UCSD-AML1 (cell line): Measurements from ENCODE around the gene SCN1A.
"Not testable (repeated sequence)": the region's sequence is repeated elsewhere in the genome, so short reads cannot be mapped to it uniquely, and the experiment has no call there.

ENCODE experiments used
- DNase-seq: peaks from one replicate; lab custom pipeline; 2025; ENCODE audit not compliant: unreplicated experiment; lab: John Stamatoyannopoulos, UW

The SCN1A gene

DNA sequence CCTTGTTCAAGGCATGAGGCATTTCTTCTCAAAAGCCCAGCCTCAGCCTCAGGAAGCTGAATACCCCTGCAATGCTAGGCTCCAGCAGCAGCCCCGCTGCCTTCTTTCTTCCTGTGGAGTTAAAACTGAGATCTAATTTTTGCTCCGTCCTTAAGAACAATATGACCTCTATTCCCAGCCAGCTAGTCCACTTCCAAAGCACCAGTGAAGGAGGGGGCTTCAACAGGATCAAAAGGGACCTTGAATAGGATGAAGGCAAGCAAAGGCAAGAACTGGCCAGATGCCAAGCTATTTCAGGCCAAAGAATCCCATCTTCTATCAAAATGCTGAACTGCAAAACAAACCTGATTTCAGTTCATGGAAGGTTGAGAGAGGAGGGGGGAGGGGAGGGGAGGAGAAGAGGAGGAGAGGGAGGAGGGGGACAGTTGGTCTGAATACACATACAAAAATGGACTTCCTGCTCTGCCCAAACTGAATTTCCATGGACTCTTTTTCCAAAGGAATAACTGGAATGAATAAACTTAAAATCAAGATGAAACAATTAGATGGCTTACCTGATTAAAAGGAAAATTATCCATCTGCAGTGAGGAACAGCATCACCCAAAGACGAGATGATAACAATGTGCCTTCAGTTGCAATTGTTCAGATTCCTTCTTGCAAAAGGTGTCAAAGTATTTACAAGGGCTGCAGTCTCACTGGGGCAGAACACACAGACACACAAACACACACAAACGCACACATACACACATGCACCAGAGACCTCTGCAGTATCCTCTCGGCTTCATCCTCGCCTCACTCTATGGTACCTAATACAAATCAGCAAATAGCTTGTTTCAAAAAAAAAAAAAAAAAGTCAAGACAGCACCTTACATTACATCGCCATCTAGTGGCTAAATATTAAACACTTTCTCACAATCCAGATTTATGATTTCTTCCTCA is at the start of gene SCN1A:
Gene SCN1A (minus strand): TSS at position 804 of the 939 bp plus-strand sequence. CDS start 54,399 bp downstream, outside the sequence.
- peak; percentile 14 for DNase-seq

DNA sequence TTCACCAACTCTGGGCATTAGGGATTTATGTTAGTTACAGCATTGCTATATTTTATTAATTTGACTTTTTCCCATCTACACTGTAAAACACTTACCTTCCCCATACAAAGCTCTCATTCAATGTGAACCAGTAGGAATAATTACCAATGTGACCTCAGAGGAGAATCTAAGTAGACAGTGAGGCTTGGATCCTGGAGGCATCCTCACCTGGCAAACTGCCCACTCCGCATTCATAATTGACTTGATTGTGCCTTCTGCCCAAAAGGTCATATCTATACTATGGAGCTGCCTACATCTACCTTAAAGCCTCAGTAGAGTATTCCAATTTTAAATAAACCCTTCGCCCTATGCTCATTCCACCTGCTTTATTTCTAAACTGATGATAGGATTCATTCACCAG is 45.4 kb upstream of the SCN1A start:
- DNase-seq: no peak

DNA sequence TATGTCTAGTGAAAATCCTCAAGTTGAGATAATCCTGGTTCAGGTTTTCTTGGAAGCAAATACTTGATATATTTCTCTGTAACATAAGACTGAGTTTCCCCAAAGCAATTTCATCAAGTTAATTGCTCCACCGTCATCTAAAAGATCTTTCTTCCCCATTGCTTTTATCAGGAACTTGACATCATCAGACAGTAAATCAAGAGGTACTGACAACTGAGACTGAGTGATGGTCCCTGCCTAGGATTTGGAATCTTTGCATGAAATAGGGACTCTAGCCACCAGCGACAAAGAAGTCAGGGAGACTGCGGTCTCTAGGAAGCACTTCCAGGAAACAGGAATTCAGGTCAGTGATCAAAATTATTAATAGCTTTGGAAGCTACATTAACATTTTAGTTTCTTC is 43.4 kb upstream of the SCN1A start:
- DNase-seq: no peak

DNA sequence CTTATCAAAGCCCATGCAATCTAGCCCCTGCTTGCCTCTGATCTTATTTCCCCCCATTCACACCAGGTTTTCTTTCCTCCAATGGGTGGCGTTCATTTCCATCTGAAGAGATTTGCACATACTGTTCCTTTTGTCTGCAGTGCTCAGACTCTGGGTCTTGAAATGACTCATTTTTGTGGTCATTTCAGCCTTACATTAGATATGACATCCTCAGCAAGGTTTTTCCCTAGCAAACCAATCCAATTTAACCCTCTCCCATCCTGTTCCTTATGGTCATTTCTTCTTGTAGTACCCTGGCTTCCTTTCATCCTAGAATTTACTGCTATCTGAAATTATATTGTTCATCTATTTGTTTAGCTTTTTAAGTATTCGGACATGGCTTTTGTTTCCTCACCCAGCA is 42.5 kb upstream of the SCN1A start:
- DNase-seq: no peak

DNA sequence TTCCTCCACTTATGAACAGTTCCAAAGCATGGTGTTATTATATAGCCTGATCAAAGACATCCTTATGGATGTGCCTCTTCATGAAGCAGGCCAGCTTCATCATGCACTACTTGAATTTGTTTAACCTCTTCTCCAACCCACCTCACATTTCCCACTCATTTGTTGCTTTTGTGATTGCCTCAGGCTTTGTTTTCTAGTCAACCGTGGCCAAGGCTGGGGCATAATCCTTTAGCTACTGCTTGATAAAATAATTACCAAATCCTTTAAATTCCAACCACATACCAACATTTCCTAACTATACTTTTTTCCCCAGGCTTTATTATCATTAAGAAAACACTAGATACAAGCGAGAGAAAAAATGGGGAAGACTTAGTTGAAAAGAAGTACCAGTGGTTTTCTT is 39.6 kb upstream of the SCN1A start:
- no peak for DNase-seq

DNA sequence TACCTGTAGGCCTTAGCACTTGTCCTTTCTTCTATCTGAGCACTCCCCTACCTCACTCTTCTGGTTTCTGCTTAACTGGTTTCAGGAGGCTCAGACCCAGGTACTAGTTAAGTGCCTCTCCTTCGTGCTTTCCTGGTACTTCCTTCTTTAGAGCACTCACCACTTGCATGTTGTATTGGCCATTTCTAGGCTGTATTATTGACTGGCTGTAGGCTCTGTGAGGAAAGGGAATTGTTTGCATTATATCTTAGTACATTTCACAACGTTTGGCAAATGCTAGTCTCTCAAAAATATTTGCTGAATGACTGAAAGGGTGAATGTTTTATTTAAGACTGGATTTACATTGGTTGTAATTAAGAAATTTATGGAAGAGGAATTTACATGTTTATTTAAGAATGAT is 36.0 kb upstream of the SCN1A start:
- DNase-seq: no peak

DNA sequence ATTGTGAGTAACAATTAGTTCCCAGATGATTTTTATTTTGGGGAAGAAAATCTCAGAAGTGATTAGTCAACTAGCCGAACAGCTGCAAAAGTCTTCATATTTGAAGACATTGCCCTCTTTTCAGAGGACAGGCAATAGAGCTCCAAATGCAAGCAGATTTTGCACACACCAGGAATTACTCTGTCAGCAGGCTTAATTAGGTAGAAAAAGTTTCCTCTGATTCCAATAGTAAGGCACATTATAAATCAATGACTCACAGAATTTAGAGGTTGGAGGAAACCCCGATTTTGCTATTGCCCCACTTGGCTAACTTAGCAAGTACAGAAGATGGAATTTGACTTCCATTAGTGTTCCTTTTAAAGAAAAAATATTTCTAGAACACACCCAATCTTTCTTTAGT is 30.7 kb upstream of the SCN1A start:
- DNase-seq: no peak

DNA sequence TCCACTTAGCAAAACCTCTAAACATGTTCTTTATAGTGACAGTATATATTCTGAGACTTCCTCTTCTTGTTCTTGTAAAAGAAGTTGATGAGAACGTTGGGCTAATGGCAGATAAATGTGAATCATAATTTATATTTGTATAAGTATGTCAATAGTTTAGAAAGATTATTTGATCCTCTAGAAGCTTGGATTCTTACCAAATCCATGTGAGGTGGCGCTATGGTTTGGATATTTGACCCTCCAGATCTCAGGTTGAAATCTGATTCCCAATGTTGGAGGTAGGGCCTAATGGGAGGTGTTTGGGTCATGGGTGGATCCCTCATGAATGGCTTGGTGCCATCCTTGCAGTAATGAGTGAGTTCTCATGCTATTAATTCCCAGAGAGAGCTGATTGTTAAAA is 29.8 kb upstream of the SCN1A start:
- DNase-seq: no peak

DNA sequence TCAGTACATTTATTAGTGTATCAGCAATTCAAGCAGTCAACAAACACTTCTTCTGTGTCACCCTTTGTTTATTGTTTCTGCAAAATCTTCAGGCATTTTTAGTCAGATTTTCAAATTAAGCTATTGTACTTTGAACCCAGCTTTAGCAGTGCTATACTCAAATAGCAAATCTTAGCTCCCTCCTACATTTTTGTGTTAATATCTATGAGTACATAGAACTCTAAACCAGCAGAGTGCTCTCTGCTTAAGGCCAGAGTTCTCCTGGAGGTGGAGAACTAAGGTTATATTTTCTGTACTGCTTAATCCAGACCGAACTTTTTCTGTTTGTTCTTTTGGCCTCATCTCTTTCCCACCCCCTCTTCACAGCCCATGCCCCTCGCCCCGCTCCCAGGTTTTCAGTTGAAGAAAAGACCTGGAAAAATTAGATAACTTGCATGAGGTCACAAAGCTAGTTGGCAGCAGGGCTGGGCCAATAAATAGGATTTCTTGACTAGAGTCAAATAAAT is 29.2 kb upstream of the SCN1A start:
- DNase-seq: no peak

DNA sequence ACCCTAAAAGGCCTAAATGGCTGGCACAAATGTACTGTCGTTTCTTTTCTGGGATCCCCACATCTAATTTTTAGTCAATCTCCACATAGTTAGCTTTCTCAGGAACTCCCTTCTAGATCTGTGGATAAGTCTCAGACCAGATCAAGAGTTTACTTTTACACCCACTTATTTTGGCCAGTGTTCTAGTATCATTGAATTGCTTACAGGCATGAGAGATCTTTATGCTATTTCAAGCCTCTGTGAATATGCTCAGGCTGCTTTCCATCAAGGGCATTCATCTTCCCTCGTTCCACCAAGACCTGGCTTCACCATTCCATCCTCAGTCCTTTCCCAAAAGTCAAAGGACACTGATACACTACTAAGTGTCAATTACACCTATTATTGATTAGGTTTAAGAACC is 27.8 kb upstream of the SCN1A start:
- DNase-seq: no peak

DNA sequence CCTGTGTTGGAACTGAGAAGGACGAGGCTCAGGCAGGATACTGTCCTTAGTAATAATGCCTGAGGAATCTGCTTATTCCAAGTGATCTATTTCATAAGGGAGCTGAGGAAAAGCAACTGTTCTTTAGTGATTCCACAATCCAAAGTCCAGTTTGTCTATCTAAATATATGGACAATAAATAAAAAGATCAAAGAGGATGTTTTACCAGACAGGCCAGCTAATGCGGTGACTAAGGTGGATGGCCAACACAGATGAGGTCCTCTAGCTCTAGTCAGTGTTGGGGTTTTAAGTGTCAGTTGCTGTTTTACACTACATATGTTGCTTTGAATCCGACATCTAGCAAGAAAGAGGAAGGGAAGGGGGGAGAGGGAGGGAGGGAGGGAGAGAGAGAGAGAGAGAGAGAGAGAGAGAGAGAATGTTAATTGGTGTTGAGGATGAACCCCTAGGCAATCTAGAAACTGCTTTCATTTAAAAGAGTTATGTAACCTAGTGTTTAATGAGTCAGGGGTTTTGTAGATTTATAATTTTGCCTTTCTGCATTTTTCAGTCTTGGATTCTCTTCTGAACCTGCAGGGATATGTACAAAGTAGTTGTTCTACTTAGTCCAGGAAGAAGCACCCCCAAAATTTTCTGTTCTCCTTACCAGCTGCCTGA is 27.0 kb upstream of the SCN1A start:
- no peak for DNase-seq

DNA sequence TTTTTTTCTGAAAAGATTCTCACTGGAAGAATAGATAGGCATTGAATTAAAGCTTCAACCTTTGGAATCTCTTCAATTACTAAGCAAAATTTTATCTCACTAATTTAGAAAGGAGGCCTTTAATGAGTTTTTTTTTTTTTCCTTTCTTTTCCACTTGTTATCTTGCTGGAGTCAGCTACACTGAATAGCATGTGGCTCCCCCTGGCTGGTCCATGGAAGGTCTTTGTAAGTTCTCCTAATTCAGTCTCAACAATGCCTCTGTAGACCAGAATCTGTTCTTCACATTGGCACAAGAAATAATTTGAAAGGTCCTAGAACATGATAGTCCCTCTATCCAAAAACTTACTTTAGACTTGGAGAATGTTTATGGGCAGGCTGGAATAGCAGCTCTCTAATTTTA is 24.2 kb upstream of the SCN1A start:
- no peak for DNase-seq

DNA sequence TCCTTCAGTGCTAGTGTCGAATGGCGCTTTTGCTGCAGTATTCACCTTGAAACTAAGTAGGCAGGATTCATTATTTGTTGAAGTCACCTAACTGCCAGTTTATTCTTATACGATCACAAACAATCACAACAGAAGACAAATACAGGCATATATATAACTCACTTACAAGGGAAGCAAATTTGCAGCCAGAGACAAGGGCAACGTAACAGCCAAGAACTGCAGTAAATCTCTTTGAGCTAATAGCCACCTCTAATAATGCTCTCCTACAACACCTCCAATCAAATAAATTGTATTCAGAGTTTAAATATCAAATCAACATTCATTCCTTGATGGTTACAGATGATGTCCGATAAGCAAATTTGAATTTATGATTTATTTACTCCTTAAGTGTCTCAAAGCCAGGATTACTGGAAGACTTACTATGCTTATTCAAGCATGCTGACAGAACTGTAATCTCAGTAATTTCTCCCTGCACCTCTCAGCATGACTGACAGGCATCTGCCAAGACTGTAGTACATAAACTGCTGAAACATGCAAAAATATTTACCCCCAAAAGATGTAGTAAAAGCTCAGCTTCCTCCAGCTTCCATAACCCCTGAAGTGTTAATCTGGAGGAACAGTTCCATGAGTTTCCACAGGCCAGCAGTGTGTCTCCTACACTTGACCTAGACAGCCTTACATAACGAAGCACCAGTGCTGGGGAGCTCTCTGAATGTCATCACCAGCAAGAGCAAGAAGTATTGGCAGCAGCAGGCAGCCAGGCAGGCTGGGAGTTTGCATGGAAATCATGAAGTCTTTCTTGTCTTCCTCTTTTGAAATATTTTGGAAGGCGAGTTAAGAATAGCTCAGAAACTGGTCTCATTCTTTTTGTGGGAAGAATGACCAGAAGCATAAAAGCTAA is 20.9 kb upstream of the SCN1A start:
- DNase-seq: no peak

DNA sequence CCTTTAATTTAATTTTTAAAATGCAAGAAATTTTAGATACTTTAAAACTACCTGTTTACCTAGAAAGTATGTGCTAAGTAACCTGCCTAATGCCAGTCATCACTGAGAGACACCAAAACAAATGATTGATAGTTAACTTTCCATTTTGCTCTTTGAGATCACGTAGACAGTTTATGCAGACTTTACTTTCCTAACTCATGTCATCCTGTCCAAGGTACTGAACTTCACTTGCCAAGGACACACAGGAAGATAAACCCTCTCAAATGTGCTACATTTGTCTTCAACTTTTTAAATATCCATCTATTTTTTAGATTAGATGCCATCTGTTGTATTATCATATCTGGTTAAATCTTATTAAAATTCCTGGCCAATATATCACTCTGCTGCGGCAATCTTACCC is 20.1 kb upstream of the SCN1A start:
- DNase-seq: no peak

DNA sequence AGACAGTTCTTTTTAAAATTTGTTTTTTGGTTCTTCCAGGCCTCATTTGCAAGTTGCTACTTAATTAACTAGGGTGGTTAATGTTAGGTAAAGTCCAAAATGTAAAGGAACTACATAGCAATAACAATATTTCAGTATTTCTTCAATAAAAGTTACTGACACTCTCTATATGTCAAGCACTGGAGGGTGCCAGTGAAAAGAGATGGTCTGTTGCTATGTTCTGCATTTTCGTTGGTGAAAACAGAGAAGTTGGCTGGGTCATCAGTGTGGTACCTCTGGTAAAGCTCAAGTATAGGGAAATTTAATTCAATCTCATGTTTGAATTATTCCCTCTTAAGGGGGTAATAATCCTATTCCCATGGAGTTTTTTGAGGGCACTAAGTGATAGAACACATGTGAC is 16.3 kb upstream of the SCN1A start:
- no peak for DNase-seq

DNA sequence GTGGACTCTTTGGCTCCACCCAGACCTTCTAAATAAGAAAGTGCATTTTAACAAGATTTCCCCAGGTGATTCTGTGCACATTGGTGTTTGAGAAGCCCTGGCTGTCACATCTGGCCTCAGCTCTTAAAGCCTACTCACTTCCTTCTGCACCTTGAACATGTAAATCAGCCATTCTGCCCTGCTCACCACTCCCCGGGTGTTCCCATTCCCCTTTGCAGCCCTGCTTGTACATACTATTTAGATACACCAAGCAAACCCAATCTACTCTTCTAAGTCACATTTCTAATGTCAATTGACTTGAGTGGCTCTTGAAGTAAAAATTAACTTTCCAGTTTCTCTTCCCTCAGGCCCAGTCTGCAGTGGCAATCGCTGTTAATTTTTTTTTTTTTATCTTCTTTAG is 13.1 kb upstream of the SCN1A start:
- no peak for DNase-seq

DNA sequence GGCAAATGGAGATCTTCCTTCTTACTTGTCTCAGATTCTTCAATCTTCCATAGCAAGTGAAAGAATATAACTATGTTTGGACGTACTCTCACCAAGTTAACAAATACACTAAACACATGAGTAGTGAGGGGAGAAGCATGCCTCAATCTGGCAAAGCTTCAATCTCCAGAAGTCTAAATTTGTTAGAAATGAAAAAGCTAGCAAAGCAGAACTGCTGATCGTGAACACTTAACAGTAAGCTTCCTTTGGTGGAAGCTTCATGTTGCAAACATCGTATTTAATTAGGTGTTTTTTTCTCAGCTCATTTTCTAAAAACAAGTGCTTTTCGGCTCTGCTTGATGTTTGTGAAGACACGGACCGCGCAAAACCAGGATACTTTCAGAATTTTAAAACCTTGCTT is 12.7 kb upstream of the SCN1A start:
- no peak for DNase-seq

DNA sequence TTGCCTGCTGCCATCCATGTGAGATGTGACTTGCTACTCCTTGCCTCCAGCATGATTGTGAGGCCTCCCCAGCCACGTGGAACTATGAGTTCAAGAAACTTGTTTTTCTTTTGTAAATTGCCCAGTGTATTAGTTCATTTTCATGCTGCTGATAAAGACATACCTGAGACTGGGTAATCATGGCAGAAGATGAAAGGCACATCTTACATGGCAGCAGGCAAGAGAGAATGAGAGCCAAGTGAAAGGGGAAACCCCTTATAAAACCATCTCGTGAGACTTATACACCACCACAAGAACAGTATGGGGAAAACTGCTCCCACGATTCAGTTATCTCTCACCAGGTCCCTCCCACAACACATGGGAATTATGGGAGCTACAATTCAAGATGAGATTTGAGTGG is 11.7 kb upstream of the SCN1A start:
- not testable (repeated sequence) for DNase-seq

DNA sequence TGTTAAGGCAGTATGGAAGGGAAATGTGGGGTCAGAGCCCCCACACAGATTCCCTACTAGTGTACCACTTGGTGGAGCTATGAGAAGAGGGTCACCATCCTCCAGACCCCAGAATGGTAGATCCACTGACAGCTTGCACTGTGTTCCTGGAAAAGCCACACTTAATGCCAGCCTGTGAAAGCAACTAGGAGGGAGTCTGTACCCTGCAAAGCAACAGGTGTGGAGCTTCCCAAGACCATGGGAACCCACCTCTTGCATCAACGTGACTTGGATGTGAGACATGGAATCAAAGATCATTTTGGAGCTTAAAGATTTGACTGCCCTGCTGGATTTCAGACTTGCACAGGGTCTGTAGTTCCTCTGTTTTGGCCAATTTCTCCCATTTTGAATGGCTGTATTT is 10.8 kb upstream of the SCN1A start:
- no peak for DNase-seq

DNA sequence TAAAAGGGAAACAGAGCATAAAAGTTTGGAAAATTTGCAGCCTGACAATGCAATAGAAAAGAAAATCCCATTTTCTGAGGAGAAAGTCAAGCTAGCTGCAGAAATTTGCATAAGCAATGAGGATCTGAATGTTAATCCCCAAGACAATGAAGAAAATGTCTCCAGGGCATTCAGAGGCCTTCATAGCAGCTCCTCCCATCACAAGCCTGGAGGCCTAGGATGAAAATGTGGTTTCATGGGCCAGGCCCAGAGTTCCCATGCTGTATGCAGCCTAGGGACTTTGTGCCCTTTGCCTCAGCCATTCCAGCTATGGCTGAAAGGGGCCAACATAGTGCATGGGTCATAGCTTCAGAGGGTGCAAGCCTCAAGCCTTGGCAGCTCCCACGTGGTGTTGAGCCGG is 10.3 kb upstream of the SCN1A start:
- no peak for DNase-seq

DNA sequence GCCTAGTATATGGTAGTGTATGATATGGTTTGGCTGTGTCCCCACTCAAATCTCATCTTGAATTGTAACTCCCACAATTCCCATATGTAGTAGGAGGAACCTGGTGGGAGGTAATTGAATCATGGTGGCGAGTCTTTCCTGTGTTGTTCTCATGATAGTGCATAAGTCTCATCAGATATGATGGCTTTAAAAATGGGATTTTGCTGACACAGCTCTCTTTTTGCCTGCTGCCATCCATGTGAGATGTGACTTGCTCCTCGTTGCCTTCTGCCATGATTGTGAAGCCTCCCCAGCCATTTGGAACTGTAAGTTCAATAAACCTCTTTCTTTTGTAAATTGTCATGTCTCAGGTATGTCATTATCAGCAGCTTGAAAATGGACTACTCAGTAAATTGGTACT is 9.5 kb upstream of the SCN1A start:
- no peak for DNase-seq
